PC-3 (cell line): ENCODE measurements around the gene KLHL7. TPM values are rescaled to one million over a fixed set of nuclear protein-coding genes. Genes with fewer than 3 reads are reported as not detected.

Experiments
- ATAC-seq: fragments of 200-7000 bp; cut with Tn5 transposase; 2 replicates; pipeline ENCODE4 v1.9.1; 2020; ENCODE audit warnings: mild to moderate bottlenecking, moderate library complexity
- BruUV-seq: library from RNA; stranded (reverse); fragments of 400-500 nt; replicated peaks from 2 replicates; lab custom pipeline; 2021; lab: Mats Ljungman, UMichigan
- CTCF ChIA-PET: fragments of 300-600 bp; sonication (Branson Sonifier 250); formaldehyde crosslinking; loops from one replicate; lab custom pipeline; 2022; ENCODE audit warnings: antibody characterized with exemption; lab: Charles Lee
- POLR2A ChIA-PET: fragments of 300-600 bp; sonication (Branson Sonifier 250); formaldehyde crosslinking; loops from one replicate; lab custom pipeline; 2022; ENCODE audit warnings: antibody characterized with exemption; ENCODE audit not compliant: unreplicated experiment; lab: Charles Lee
- DNase-seq: peaks from one replicate; pipeline ENCODE4 v3.0.0-alpha.2; 2015
- H2AFZ ChIP-seq: fragments of 300-600 bp; sonication (generic); 2 replicates; pipeline ENCODE4 v1.6.0; 2016; ENCODE audit warnings: antibody characterized with exemption, low read length
- H3F3A ChIP-seq: fragments of 300-600 bp; sonication (generic); one replicate; pipeline ENCODE4 v1.6.0; 2017; ENCODE audit warnings: antibody characterized with exemption, low read length, control low read depth, mild to moderate bottlenecking; ENCODE audit not compliant: unreplicated experiment
- H3K27ac ChIP-seq: fragments of 300-600 bp; sonication (generic); 2 replicates; pipeline ENCODE4 v1.5.1; 2016; ENCODE audit warnings: mild to moderate bottlenecking, low read length
- H3K27me3 ChIP-seq: fragments of 300-600 bp; sonication (generic); 2 replicates; pipeline ENCODE4 v1.6.1; 2016; ENCODE audit warnings: low read length, mixed read lengths
- H3K36me3 ChIP-seq: fragments of 300-600 bp; sonication (generic); 2 replicates; pipeline ENCODE4 v1.6.1; 2016; ENCODE audit warnings: low read depth, mixed run types, low read length, mixed read lengths
- H3K4me1 ChIP-seq: fragments of 300-600 bp; sonication (generic); 2 replicates; pipeline ENCODE4 v1.5.1; 2016; ENCODE audit warnings: low read length; ENCODE audit not compliant: insufficient read depth
- H3K4me2 ChIP-seq: fragments of 300-600 bp; sonication (generic); 2 replicates; pipeline ENCODE4 v1.6.0; 2016; ENCODE audit warnings: low read length
- H3K4me3 ChIP-seq: fragments of 300-600 bp; sonication (generic); 2 replicates; pipeline ENCODE4 v1.5.1; 2016; ENCODE audit warnings: mild to moderate bottlenecking, low read length, mixed read lengths
- H3K79me2 ChIP-seq: fragments of 300-600 bp; sonication (generic); 2 replicates; pipeline ENCODE4 v1.6.1; 2017; ENCODE audit warnings: low read length, mixed read lengths
- H3K9ac ChIP-seq: fragments of 300-600 bp; sonication (generic); 2 replicates; pipeline ENCODE4 v1.6.0; 2016; ENCODE audit warnings: mild to moderate bottlenecking, low read length
- H3K9me2 ChIP-seq: fragments of 300-600 bp; sonication (generic); replicated peaks from 2 replicates; pipeline ENCODE4 v1.6.1; 2016; ENCODE audit warnings: mixed run types, low read length, mixed read lengths
- H3K9me3 ChIP-seq: fragments of 300-600 bp; sonication (generic); 2 replicates; pipeline ENCODE4 v1.6.1; 2016; ENCODE audit warnings: low read length, mixed read lengths
- H4K20me1 ChIP-seq: fragments of 300-600 bp; sonication (generic); 2 replicates; pipeline ENCODE4 v1.6.1; 2016; ENCODE audit warnings: low read length, mixed read lengths
- EZH2 ChIP-seq: fragments of 300-600 bp; sonication (generic); IDR thresholded peaks from one replicate; pipeline ENCODE4 v1.6.1; 2017; ENCODE audit warnings: antibody characterized with exemption, mild to moderate bottlenecking, low read length; ENCODE audit not compliant: unreplicated experiment
- EZH2phosphoT487 ChIP-seq: fragments of 300-600 bp; sonication (generic); IDR thresholded peaks from 2 replicates; pipeline ENCODE4 v1.6.1; 2018; ENCODE audit warnings: mild to moderate bottlenecking, antibody characterized with exemption, low read length, borderline replicate concordance
- intact Hi-C: fragments of 100-400 bp; cut with micrococcal nuclease; formaldehyde crosslinking; loops from 2 replicates; pipeline ENCODE4 v1.9.0; 2023
- total RNA-seq: library from RNA; depleted of rRNA; stranded (reverse); fragments of >200 nt; gene quantifications from 2 replicates; pipeline ENCODE4 v1.2.3, GENCODE V29; 2014; rRNA removed
- TF ChIP-seq, protein P1 (sequence below): fragments of 300-600 bp; sonication (generic); conservative IDR thresholded peaks from 2 replicates; pipeline ENCODE4 v1.5.1; 2017; ENCODE audit warnings: antibody characterized with exemption, low read depth, mild to moderate bottlenecking, low read length

KLHL7 gene
- total RNA-seq, 1 experiment from 2014 or later: 31.1 TPM

DNA sequence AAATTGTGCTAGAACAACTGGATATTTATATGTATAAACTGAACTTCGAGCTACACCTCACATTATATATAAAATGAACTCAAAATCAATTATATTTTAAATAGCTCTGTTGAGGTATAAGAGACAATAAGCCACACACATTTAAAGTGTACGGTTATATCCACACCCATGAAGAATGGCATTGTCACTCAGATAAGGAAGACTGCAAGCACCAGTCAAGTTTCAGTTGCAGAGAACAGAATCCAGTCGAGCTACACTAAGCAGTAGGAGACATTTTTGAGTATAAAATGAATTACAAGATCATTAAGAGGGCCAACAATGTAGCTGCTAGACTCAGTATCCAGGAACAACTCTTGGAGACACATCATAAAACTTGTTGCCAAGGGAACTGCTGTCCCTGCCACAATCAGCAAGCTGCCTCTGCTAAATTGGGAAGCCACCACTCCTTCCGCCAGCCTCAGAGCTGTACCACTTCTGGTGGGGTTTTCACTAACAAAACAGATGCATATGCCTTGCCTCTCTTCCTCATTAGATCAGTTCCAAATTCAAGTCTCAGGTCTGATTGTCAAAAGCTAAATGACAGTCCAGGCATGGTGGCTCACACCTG lies 121.4 kb downstream of the KLHL7 start:
- TF ChIP-seq, protein P1, sequence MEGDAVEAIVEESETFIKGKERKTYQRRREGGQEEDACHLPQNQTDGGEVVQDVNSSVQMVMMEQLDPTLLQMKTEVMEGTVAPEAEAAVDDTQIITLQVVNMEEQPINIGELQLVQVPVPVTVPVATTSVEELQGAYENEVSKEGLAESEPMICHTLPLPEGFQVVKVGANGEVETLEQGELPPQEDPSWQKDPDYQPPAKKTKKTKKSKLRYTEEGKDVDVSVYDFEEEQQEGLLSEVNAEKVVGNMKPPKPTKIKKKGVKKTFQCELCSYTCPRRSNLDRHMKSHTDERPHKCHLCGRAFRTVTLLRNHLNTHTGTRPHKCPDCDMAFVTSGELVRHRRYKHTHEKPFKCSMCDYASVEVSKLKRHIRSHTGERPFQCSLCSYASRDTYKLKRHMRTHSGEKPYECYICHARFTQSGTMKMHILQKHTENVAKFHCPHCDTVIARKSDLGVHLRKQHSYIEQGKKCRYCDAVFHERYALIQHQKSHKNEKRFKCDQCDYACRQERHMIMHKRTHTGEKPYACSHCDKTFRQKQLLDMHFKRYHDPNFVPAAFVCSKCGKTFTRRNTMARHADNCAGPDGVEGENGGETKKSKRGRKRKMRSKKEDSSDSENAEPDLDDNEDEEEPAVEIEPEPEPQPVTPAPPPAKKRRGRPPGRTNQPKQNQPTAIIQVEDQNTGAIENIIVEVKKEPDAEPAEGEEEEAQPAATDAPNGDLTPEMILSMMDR: no peak
- TF ChIP-seq EZH2 (no peak), EZH2phosphoT487 (no peak)
- Histone ChIP-seq H3K4me3 (no peak overlapping the region), H3K9ac (no peak overlapping the region), H3F3A (no peaks in the 10 kb centered on the region), H3K4me2 (no peak overlapping the region), H3K9me2 (no peaks in the 10 kb centered on the region), H4K20me1 (no peaks in the 10 kb centered on the region), H3K4me1 (no peaks in the 10 kb centered on the region), H3K27me3 (no peaks in the 10 kb centered on the region), H2AFZ (no peak overlapping the region), H3K79me2 (no peaks in the 10 kb centered on the region), H3K36me3 (no peaks in the 10 kb centered on the region), H3K27ac (no peak overlapping the region), H3K9me3 (no peaks in the 10 kb centered on the region)
- no TSS peak for BruUV-seq
- ChIA-PET CTCF (interaction anchor here (0.6 kb wide), 1 partner anchor 126 kb away, joined by 4 read pairs; no protein-coding TSS in a partner anchor), POLR2A (interaction anchor here (0.6 kb wide), 1 partner anchor 9 kb away, joined by 3 read pairs; no protein-coding TSS in a partner anchor)
- DNase-seq (no peak), ATAC-seq (no peak)
- intact Hi-C loops: no loop called here

Other genes starting within 250 kb of the KLHL7 start
- 15.0 and 15.5 TPM in 2 replicates for gene HYCC1, start 91.7 kb upstream of the KLHL7 start, total RNA-seq
- gene NUP42, start 76.3 kb downstream of the KLHL7 start, total RNA-seq: 30.1 and 48.6 TPM in 2 replicates
- gene GPNMB, start 141.0 kb downstream of the KLHL7 start, total RNA-seq: 0.04 TPM in 1 of 2 replicates, not detected in the other
- gene MALSU1, start 193.6 kb downstream of the KLHL7 start, total RNA-seq: 284 and 306 TPM in 2 replicates